Stimulated activated CD8-positive, alpha-beta memory T cell treated with anti-CD3 and anti-CD28 coated beads, Interleukin-4, amount 100 ng/mL, for 48 hours (primary cell): ENCODE data around the gene CCNI2.
"Not testable (repeated sequence)": the region's sequence is repeated elsewhere in the genome, so short reads cannot be mapped to it uniquely, and the experiment has no call there.

Source experiments
- DNase-seq: peaks from one replicate; pipeline ENCODE4 v3.0.0-alpha.2; 2020

CCNI2 gene

DNA sequence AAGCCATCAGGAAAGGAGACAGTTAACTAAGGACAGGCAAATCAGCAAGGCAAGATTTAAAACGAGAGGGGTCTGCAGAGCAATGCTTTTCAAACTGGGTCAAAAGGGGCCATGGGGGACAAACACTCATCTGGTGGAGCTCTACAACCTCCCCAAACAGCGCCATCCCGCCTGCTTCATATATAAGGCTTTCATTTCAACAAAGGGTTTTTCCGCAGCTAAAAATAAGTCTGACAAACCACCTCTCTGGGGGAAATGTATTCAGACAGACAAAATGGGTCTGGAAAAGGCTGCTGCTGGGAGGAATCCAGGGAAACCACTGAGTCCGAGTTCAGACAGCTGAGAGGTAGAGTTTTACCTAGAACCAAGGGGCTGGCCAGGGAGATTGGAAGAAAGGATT lies 38.1 kb downstream of the CCNI2 start:
- no peak for DNase-seq

DNA sequence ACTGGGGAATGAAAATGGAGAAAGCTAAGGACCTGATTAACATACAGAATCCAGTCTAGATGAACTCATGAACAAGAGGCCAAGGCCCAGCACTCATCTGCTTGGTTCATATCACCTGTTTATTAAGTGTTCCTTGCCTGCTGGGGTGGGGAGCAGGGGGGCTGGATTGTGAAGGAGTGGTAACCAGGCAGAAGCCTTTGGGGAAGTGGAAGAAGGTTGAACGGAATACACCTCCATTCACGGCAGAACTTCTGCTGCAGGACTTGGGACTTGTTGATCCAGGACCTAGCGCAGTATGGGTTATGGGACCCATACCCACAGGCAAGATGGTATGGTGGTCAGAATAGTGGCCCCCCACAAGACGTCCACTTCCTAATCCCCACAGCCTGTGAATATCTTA lies 38.6 kb downstream of the CCNI2 start:
- DNase-seq, result no peak

- no peak for DNase-seq
Observed at GRCh38 chr5:132787076-132787475, 39.9 kb downstream of the CCNI2 start.

DNA sequence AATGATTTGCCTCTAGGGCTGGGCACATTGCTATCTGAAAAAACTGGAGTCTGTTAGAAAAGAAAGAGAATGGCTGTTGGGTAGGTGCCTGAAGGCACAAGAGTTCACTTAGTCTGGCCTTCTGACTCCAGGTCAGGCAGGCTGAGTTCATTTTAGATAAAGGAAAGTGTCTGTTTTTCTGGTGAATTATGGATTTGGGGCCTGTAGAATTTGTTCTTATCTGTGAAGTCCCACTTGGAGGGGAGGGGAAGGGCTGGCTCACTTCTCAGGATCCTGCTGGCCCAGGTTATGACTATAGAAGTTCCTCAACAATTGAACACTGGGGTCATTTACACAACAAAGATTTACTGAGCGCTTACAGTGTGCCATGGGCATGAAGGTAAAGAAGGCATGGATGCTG lies 41.3 kb downstream of the CCNI2 start:
- no peak for DNase-seq

- no peak for DNase-seq
Observed at GRCh38 chr5:132788990-132789886, 42.0 kb downstream of the CCNI2 start.

- no peak for DNase-seq
Observed at GRCh38 chr5:132790201-132790865, 43.1 kb downstream of the CCNI2 start.

DNA sequence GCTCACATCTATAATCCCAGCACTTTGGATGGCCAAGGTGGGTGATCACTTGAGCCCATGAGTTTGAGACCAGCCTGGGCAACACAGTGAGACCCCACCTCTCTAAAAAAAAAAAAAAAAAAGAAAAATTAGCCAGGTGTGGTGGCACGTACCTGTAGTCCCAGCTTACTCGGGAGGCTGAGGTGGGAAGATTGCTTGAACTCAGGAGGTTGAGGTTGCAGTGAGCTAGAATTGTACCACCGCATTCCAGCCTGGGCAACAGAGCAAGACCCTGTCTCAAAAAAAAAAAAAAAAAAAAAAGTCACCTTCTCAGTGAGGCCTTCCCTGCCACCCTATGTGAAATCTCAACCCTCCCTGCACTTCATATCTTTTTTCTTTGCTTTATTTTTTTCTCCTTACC lies 43.8 kb downstream of the CCNI2 start:
- DNase-seq, result no peak

DNA sequence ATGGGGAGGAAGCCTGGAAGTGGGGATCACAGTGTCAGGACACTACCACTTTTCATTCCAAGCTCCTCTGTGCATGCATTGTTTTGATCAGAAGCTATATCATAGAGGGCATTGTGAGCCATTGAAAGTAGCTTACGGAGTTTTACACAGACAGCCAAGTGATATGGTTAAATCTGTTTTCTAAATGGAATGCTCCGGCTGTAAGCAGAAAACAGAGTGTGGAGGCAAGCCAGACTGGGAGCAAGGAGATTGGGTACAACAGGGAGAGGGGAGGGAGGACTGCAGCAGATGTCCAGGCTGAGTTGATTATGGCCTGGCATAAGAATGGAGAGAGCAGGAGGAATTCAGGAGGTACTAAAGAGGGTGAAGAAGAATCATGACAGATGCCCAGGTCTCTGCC lies 50.4 kb downstream of the CCNI2 start:
- no peak for DNase-seq

GRCh38 chr5:132799392-132799791 lies 52.2 kb downstream of the CCNI2 start:
- DNase-seq, result no peak

- DNase-seq, result no peak
Observed at GRCh38 chr5:132800545-132800944, 53.3 kb downstream of the CCNI2 start.

GRCh38 chr5:132802044-132802684 lies 54.9 kb downstream of the CCNI2 start:
- no peak for DNase-seq

DNA sequence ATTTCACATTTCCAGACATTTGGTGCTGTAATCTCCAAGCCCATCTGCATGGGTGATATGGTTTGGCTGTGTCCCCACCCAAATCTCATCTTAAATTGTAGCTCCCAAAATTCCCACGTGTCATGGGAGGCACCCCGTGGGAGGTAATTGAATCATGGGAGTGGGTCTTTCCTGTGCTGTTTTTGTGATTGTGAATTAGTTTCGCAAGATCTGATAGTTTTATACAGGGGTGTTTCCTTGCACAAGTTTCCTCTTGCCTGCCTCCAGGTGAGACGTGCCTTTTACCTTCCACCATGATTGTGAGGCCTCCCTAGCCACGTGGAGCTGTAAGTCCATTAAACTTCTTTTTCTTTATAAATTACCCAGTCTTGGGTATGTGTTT lies 55.5 kb downstream of the CCNI2 start:
- DNase-seq, result not testable (repeated sequence)
